ENCODE data around the gene SC5D.

Gene SC5D

GRCh38 chr11:121356357-121356756 lies 63.8 kb downstream of the SC5D start:
- TF ChIP-seq, protein P1, sequence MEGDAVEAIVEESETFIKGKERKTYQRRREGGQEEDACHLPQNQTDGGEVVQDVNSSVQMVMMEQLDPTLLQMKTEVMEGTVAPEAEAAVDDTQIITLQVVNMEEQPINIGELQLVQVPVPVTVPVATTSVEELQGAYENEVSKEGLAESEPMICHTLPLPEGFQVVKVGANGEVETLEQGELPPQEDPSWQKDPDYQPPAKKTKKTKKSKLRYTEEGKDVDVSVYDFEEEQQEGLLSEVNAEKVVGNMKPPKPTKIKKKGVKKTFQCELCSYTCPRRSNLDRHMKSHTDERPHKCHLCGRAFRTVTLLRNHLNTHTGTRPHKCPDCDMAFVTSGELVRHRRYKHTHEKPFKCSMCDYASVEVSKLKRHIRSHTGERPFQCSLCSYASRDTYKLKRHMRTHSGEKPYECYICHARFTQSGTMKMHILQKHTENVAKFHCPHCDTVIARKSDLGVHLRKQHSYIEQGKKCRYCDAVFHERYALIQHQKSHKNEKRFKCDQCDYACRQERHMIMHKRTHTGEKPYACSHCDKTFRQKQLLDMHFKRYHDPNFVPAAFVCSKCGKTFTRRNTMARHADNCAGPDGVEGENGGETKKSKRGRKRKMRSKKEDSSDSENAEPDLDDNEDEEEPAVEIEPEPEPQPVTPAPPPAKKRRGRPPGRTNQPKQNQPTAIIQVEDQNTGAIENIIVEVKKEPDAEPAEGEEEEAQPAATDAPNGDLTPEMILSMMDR (conservative IDR thresholded peaks at IDR 0.05; ENCODE audit: low read depth), result no peak
- CTCF ChIA-PET, result interaction anchor here (0.6 to 0.7 kb wide), 2 partner anchors 748 to 1400 kb away, joined by 3 read pairs; no protein-coding TSS in a partner anchor
- POLR2A ChIA-PET (ENCODE audit: low non-redundant PET), result no interaction called here
- no peak for DNase-seq (ENCODE audit: low spot score)
- H3K27ac ChIP-seq, result no peak overlapping the region
